HCT116 (cell line): ENCODE data around the gene C5AR2. TPM values are rescaled to one million over a fixed set of nuclear protein-coding genes. Genes with fewer than 3 reads are reported as not detected.

Experiments
- ATAC-seq: fragments of 200-7000 bp; cut with Tn5 transposase; 2 replicates; pipeline ENCODE4 v1.9.1; 2020; ENCODE audit warnings: mild to moderate bottlenecking, moderate library complexity
- BruUV-seq: library from RNA; stranded (reverse); fragments of 400-500 nt; replicated peaks from 2 replicates; lab custom pipeline; 2021; lab: Mats Ljungman, UMichigan
- CTCF ChIA-PET: fragments of 300-600 bp; sonication (Branson Sonifier 250); formaldehyde crosslinking; loops from one replicate; lab custom pipeline; 2021; ENCODE audit warnings: antibody characterized with exemption; lab: Charles Lee
- POLR2A ChIA-PET: fragments of 300-600, 350-600 bp; sonication (Branson Sonifier 250); formaldehyde crosslinking; loops from one replicate; lab custom pipeline; 2021; ENCODE audit warnings: antibody characterized with exemption; lab: Charles Lee
- RAD21 ChIA-PET, 2 experiments: fragments of 300-600 bp; sonication (Branson Sonifier 250); formaldehyde crosslinking; loops; one replicate each; lab custom pipeline; 2023; ENCODE audit warnings: low total read pairs in 2 of 2; ENCODE audit not compliant: uncharacterized antibody in 2 of 2, unreplicated experiment in 2 of 2, low non-redundant PET in 1 of 2; lab: Charles Lee
- DNase-seq: peaks from one replicate; pipeline ENCODE4 v3.0.0-alpha.2; 2010; ENCODE audit warnings: low read depth, low spot score
- H2AFZ ChIP-seq: fragments of 200-600 bp; shearing (Covaris generic), sonication (generic); 2 replicates; pipeline ENCODE4 v1.6.1; 2017; ENCODE audit warnings: low read depth, mixed run types, mixed read lengths, antibody characterized with exemption, low read length; ENCODE audit not compliant: poor library complexity, severe bottlenecking
- H3K27ac ChIP-seq: 2 replicates; pipeline ENCODE4 v1.5.1; 2012; ENCODE audit warnings: low read depth, low read length
- H3K27me3 ChIP-seq: fragments of 200-600 bp; sonication (generic); 2 replicates; pipeline ENCODE4 v1.6.1; 2016; ENCODE audit warnings: mixed run types, low read length, mixed read lengths; ENCODE audit not compliant: insufficient read depth
- H3K36me3 ChIP-seq, 2 experiments: fragments of 200-500 bp in 1 of 2; fragments of 200-600 bp in 1 of 2; sonication (Bioruptor generic) in 1 of 2; sonication (generic) in 1 of 2; 2 replicates each; pipeline versions ENCODE4 v1.5.1 to v1.6.1; 2014 to 2016; ENCODE audit warnings: low read length in 2 of 2, inconsistent platforms in 1 of 2, mixed read lengths in 1 of 2, mixed run types in 1 of 2; ENCODE audit not compliant: insufficient read depth in 2 of 2, control insufficient read depth in 1 of 2
- H3K4me1 ChIP-seq, 2 experiments: fragments of 200-600 bp in 1 of 2; sonication (generic) in 1 of 2; 2 replicates each; pipeline versions ENCODE4 v1.5.1 to v1.6.1; 2012 to 2017; ENCODE audit warnings: low read length in 2 of 2, inconsistent platforms in 1 of 2, mild to moderate bottlenecking in 1 of 2, mixed read lengths in 1 of 2, mixed run types in 1 of 2, moderate library complexity in 1 of 2; ENCODE audit not compliant: insufficient read depth in 2 of 2, control insufficient read depth in 1 of 2
- H3K4me2 ChIP-seq: fragments of 200-600 bp; sonication (generic); 2 replicates; pipeline ENCODE4 v1.6.1; 2017; ENCODE audit warnings: mixed run types, low read length, mixed read lengths
- H3K4me3 ChIP-seq, 2 experiments: fragments of 200-600 bp in 1 of 2; sonication (generic) in 1 of 2; replicated peaks in 1 of 2; 2 replicates each; pipeline ENCODE4 v1.5.1; 2011 to 2016; ENCODE audit warnings: low read length in 2 of 2, control low read depth in 1 of 2, low read depth in 1 of 2, mild to moderate bottlenecking in 1 of 2, mixed read lengths in 1 of 2, mixed run types in 1 of 2
- H3K79me2 ChIP-seq: fragments of 200-600 bp; sonication (generic); 2 replicates; pipeline ENCODE4 v1.6.1; 2017; ENCODE audit warnings: mild to moderate bottlenecking, mixed run types, low read length, moderate library complexity, mixed read lengths; ENCODE audit not compliant: insufficient read depth
- H3K9ac ChIP-seq: fragments of 200-600 bp; sonication (generic); 2 replicates; pipeline ENCODE4 v1.6.1; 2016; ENCODE audit warnings: low read length, mixed read lengths
- H3K9me2 ChIP-seq: fragments of 200-600 bp; sonication (generic), shearing (Covaris generic); 2 replicates; pipeline ENCODE4 v1.6.1; 2017; ENCODE audit warnings: mixed run types, mild to moderate bottlenecking, moderate library complexity; ENCODE audit not compliant: insufficient read depth
- H3K9me3 ChIP-seq, 2 experiments: fragments of 200-500 bp in 1 of 2; fragments of 200-600 bp in 1 of 2; sonication (Bioruptor generic) in 1 of 2; sonication (generic) in 1 of 2; 2 replicates each; pipeline ENCODE4 v1.6.1; 2014 to 2017; ENCODE audit warnings: low read length in 2 of 2, mixed read lengths in 2 of 2, inconsistent platforms in 1 of 2, low read depth in 1 of 2, mild to moderate bottlenecking in 1 of 2, mixed run types in 1 of 2, moderate library complexity in 1 of 2; ENCODE audit not compliant: control insufficient read depth in 1 of 2, insufficient read depth in 1 of 2
- H4K20me1 ChIP-seq: fragments of 200-600 bp; sonication (generic), shearing (Covaris generic); 2 replicates; pipeline ENCODE4 v1.6.1; 2017; ENCODE audit warnings: mixed run types, mild to moderate bottlenecking, moderate library complexity; ENCODE audit not compliant: insufficient read depth
- CBX3 ChIP-seq: IDR thresholded peaks from 2 replicates; pipeline ENCODE4 v1.6.1; 2012; ENCODE audit warnings: low read depth
- EZH2 ChIP-seq: fragments of 200-600 bp; sonication (generic); IDR thresholded peaks from 2 replicates; pipeline ENCODE4 v1.6.1; 2017; ENCODE audit warnings: antibody characterized with exemption, mixed run types
- EZH2phosphoT487 ChIP-seq: fragments of 200-600 bp; IDR thresholded peaks from 2 replicates; pipeline ENCODE4 v1.6.1; 2018; ENCODE audit warnings: antibody characterized with exemption, borderline replicate concordance
- FOSL1 ChIP-seq: IDR thresholded peaks from 2 replicates; pipeline ENCODE4 v1.6.1; 2012; ENCODE audit warnings: low read depth
- JUND ChIP-seq: IDR thresholded peaks from 2 replicates; pipeline ENCODE4 v1.6.1; 2012
- POLR2A ChIP-seq: IDR thresholded peaks from 2 replicates; pipeline ENCODE4 v1.7.0; 2011; ENCODE audit warnings: borderline replicate concordance; ENCODE audit not compliant: insufficient read depth, insufficient read length; ENCODE audit errors: extremely low read depth
- POLR2AphosphoS5 ChIP-seq: IDR thresholded peaks from 2 replicates; pipeline ENCODE4 v1.6.1; 2011; ENCODE audit warnings: mild to moderate bottlenecking, low read depth, low read length, moderate library complexity
- RAD21 ChIP-seq: IDR thresholded peaks from 2 replicates; pipeline ENCODE4 v1.6.1; 2012; ENCODE audit warnings: low read depth, mild to moderate bottlenecking
- SIN3A ChIP-seq: IDR thresholded peaks from 2 replicates; pipeline ENCODE4 v1.6.1; 2012; ENCODE audit warnings: low read depth
- SP1 ChIP-seq: IDR thresholded peaks from 2 replicates; pipeline ENCODE4 v1.6.1; 2012; ENCODE audit warnings: low read depth
- SRF ChIP-seq: IDR thresholded peaks from 2 replicates; pipeline ENCODE4 v1.6.1; 2012; ENCODE audit warnings: low read depth
- YY1 ChIP-seq: IDR thresholded peaks from 2 replicates; pipeline ENCODE4 v1.6.1; 2011; ENCODE audit warnings: low read length, low read depth, moderate library complexity, mild to moderate bottlenecking; ENCODE audit not compliant: insufficient replicate concordance; ENCODE audit errors: extremely low read depth
- intact Hi-C: fragments of 100-400 bp; cut with micrococcal nuclease; formaldehyde crosslinking; loops from 2 replicates; pipeline ENCODE4 v1.10.0; 2022
- total RNA-seq: library from RNA; stranded (reverse); gene quantifications from one replicate; pipeline ENCODE4 v1.2.1, GENCODE V29; 2021; ENCODE audit not compliant: unreplicated experiment
- TF ChIP-seq, protein P1 (sequence below): IDR thresholded peaks from 2 replicates; pipeline ENCODE4 v1.6.1; 2012
- TF ChIP-seq, protein P2 (sequence below), 3 experiments: fragments of 200-600 bp in 1 of 3; sonication (generic) in 1 of 3; IDR thresholded peaks in 2 of 3; conservative IDR thresholded peaks in 1 of 3; 2 replicates each; pipeline ENCODE4 v1.5.1; 2012 to 2017; ENCODE audit warnings: low read depth in 2 of 3, low read length in 2 of 3, antibody characterized with exemption in 1 of 3, borderline replicate concordance in 1 of 3, control low read depth in 1 of 3, mild to moderate bottlenecking in 1 of 3, mixed read lengths in 1 of 3, mixed run types in 1 of 3, moderate library complexity in 1 of 3; ENCODE audit not compliant: insufficient read depth in 1 of 3
- TF ChIP-seq, protein P3 (sequence below): IDR thresholded peaks from 2 replicates; pipeline ENCODE4 v1.6.1; 2011; ENCODE audit warnings: mild to moderate bottlenecking, low read length, moderate library complexity; ENCODE audit not compliant: insufficient replicate concordance; ENCODE audit errors: extremely low read depth

Gene C5AR2
- total RNA-seq, 1 experiment from 2014 or later: 0.12 TPM

GRCh38 chr19:47370045-47370611 lies 38.2 kb downstream of the C5AR2 start (continued):
- TF ChIP-seq, protein P1, sequence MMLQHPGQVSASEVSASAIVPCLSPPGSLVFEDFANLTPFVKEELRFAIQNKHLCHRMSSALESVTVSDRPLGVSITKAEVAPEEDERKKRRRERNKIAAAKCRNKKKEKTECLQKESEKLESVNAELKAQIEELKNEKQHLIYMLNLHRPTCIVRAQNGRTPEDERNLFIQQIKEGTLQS: no peak
- no peak for TF ChIP-seq SP1
- TF ChIP-seq, protein P2, sequence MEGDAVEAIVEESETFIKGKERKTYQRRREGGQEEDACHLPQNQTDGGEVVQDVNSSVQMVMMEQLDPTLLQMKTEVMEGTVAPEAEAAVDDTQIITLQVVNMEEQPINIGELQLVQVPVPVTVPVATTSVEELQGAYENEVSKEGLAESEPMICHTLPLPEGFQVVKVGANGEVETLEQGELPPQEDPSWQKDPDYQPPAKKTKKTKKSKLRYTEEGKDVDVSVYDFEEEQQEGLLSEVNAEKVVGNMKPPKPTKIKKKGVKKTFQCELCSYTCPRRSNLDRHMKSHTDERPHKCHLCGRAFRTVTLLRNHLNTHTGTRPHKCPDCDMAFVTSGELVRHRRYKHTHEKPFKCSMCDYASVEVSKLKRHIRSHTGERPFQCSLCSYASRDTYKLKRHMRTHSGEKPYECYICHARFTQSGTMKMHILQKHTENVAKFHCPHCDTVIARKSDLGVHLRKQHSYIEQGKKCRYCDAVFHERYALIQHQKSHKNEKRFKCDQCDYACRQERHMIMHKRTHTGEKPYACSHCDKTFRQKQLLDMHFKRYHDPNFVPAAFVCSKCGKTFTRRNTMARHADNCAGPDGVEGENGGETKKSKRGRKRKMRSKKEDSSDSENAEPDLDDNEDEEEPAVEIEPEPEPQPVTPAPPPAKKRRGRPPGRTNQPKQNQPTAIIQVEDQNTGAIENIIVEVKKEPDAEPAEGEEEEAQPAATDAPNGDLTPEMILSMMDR (IDR thresholded peaks at IDR 0.05 in 2 of 3, conservative IDR thresholded peaks at IDR 0.05 in 1 of 3; ENCODE audit: borderline replicate concordance in 1 of 3, insufficient read depth in 1 of 3, low read depth in 2 of 3, low read length in 2 of 3): no peak

DNA sequence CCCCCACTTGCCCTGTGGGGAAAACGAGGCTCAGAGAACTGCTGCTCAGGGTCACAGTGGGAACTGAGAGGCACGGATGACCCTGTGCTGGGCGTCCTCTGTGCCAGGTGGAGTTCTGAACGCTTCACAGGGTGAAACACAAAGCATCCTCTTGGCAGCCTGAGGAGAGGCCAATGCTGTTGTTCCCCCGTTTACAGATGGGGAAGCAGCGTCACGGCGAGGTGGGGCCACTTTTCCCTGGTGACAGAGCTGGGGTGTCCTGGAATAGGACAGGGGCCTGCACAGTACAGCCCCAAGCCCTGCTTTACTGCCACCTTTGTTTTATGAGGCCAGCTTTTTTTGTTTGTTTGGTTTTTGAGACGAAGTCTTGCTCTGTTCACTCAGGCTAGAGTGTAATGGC lies 39.3 kb downstream of the C5AR2 start:
- no TSS peak for BruUV-seq
- Histone ChIP-seq H3K4me3 (no peak overlapping the region), H3K9ac (no peak overlapping the region), H3K36me3 (peaks cover 25 to 51% of the 10 kb centered on the region in 2 experiments; a peak in 3 of 4 replicates), H3K79me2 (peaks cover 7% of the 10 kb centered on the region; the same call in 1 of the 2 replicates), H3K4me1 (no peaks in the 10 kb centered on the region), H3K9me2 (no peaks in the 10 kb centered on the region), H3K4me2 (no peak overlapping the region), H2AFZ (no peak overlapping the region), H3K27me3 (no peaks in the 10 kb centered on the region), H4K20me1 (no peaks in the 10 kb centered on the region), H3K9me3 (no peaks in the 10 kb centered on the region), H3K27ac (no peak overlapping the region)
- RAD21 ChIA-PET: no interaction called here
- DNase-seq: no peak
- TF ChIP-seq EZH2 (no peak), FOSL1 (no peak), RAD21 (no peak), JUND (no peak), POLR2A (no peak), SIN3A (no peak), POLR2AphosphoS5 (no peak), YY1 (no peak), EZH2phosphoT487 (no peak), SRF (no peak), CBX3 (no peak)
- TF ChIP-seq, protein P3, sequence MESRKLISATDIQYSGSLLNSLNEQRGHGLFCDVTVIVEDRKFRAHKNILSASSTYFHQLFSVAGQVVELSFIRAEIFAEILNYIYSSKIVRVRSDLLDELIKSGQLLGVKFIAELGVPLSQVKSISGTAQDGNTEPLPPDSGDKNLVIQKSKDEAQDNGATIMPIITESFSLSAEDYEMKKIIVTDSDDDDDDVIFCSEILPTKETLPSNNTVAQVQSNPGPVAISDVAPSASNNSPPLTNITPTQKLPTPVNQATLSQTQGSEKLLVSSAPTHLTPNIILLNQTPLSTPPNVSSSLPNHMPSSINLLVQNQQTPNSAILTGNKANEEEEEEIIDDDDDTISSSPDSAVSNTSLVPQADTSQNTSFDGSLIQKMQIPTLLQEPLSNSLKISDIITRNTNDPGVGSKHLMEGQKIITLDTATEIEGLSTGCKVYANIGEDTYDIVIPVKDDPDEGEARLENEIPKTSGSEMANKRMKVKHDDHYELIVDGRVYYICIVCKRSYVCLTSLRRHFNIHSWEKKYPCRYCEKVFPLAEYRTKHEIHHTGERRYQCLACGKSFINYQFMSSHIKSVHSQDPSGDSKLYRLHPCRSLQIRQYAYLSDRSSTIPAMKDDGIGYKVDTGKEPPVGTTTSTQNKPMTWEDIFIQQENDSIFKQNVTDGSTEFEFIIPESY: no peak
- intact Hi-C loops: no loop called here
- POLR2A ChIA-PET: no interaction called here
- ATAC-seq: no peak
- CTCF ChIA-PET: no interaction called here
